ENCODE results near the gene PSMA6.
"Not testable (repeated sequence)": the region's sequence is repeated elsewhere in the genome, so short reads cannot be mapped to it uniquely, and the experiment has no call there.

PSMA6 gene

DNA sequence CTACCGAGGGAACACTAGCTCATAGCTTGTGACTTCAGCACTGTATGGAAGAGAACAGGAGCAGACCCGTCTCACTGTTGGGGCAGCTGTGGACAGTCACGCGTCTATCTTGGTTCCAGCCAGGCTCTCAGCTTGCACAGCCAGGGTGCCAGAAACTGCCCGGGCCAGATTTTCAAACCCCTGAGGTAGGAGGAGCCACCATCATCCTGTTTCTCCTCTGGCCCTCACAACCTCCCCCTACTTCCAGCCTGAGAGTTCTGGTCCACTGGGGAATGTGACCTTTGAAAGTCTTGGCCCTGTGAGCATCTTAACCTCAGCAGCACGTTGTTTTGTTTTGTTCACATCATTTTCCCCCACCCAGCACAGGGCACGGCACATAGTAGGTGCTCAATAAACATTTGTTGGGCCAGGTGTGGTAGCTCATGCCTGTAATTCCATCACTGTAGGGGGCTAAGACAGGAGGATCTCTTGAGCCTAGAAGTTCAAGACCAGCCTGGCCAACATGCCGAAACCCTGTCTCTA is 50.4 kb downstream of the PSMA6 start:
- no peak overlapping the region for H3K4me3 ChIP-seq (ENCODE audit: low read depth, low read length)

DNA sequence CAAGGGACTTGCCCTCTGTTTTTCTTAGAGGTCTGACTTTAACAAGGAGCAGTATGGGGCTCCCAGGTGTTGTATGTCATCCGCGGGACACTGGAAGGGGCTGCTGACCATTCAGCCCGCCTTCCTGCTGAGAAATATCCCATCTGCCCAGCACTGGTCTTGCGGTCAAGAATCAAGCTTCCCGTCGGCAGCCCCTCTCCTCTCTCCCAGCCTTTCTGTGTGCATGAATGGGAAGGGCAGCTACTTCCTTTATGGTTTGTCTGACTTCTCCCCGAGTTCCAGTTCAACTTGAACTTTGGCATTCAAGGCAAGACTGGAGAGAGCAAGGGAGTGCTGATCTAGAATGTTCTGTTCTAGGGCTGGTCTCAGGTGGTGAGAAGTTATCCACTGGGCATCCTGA is 51.5 kb downstream of the PSMA6 start:
- no peak overlapping the region for H3K4me3 ChIP-seq (ENCODE audit: low read depth, low read length)

DNA sequence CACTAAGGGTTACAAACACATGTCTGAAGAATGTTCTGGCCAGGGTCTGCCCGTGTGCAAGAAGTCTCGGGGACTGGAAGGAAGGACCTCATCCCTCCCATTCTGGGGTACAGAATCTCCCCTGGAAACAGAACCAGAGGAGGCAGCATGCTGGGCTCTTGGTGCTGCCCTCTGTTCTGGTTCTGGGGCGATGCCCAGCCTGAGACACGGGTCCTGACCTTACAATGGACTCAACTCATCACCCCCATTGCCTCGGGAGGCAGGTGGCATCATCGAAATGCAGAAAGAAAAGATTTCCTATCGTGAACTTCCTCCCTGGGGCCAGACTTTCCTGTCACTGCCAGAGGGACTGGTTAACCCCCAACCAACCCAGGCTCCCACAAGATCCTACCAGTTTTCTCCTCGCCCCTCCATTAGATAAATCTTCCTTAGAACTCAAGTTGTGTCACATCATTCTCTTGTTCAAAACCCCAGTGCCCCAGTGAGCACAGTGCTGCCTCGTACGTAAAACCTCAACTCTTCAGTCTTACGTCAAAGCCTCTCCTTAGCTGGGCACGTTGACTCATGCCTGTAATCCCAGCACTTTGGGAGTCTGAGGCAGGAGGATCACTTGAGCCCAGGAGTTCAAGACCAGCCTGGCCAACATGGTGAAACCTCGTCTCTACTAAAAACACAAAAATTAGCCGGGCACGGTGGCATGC is 52.1 kb downstream of the PSMA6 start:
- H3K4me3 ChIP-seq (ENCODE audit: low read depth, low read length), result no peak overlapping the region

DNA sequence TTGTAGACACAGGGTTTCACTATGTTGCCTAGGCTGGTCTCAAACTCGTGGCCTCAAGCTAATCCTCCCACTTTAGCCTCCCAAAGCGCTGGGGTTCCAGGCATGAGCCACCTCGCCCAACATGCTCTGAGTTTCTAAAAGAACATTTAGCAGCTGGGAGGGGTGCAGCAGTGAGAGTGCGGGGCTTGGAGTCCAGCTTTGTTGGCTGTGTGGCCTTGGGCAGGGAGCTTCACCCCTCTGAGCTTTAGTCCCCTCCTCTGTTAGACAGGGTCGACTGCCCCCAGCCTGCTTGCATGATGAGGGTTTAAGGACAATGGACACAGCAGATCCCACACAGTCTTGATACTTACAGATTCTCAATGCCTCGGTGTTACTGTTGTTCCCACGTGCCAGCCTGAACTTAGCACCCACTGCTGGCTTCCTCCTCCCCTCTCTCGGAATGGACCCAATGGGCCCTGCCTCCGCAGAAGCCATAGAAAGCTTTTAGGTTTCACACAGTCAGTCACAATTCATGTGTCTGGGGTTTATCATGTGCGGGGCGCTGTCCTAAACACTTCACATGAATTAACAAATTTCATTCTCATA is 54.6 kb downstream of the PSMA6 start:
- H3K4me3 ChIP-seq (ENCODE audit: low read depth, low read length), result no peak overlapping the region

DNA sequence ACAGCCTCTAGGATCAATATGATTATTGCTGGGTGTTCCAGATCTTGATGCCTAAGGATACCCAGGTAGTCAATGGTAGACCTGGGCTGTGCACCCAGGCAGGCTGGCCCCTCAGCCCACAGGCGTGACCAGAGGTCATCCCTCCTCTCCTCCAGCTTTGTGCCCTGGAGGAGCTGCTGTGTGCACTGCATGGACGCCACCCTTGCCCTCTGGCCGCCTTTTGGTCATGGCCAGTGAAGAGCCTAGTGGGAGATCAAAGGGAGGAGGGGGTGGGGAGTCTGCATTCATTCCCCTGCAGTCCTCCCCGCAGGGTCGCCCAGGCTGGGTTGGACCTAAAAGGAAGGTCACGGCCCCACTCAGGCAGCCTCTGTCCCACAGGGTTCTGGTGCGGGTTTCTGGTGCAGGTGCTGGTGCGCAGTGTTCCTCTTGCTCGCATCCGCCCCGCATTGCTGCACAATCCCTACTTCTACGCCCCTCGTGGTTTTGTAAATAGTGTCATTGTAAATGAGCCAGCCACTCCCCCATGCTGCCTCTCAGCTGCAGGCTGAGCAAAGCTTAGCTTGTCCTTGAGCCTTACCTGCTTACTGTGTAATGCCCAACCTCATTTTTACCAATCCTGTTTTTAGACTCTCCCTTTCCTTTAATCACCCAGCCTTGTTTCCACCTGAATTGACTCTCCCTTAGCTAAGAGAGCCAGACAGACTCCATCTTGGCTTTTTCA is 55.3 kb downstream of the PSMA6 start:
- no peak overlapping the region for H3K4me3 ChIP-seq (ENCODE audit: low read depth, low read length)

DNA sequence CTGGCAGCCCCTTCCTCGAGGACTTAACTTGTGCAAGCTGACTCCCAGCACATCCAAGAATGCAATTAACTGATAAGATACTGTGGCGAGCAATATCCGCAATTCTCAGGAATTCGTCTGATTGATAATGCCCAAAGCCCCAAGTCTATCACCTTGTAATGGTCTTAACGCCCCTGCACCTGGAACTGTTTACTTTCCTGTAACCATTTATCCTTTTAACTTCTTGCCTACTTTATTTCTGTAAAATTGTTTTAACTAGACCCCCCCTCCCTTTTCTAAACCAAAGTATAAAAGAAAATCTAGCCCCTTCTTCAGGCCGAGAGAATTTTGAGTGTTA is 55.8 kb downstream of the PSMA6 start:
- not testable (repeated sequence) for H3K4me3 ChIP-seq (ENCODE audit: low read depth, low read length)

DNA sequence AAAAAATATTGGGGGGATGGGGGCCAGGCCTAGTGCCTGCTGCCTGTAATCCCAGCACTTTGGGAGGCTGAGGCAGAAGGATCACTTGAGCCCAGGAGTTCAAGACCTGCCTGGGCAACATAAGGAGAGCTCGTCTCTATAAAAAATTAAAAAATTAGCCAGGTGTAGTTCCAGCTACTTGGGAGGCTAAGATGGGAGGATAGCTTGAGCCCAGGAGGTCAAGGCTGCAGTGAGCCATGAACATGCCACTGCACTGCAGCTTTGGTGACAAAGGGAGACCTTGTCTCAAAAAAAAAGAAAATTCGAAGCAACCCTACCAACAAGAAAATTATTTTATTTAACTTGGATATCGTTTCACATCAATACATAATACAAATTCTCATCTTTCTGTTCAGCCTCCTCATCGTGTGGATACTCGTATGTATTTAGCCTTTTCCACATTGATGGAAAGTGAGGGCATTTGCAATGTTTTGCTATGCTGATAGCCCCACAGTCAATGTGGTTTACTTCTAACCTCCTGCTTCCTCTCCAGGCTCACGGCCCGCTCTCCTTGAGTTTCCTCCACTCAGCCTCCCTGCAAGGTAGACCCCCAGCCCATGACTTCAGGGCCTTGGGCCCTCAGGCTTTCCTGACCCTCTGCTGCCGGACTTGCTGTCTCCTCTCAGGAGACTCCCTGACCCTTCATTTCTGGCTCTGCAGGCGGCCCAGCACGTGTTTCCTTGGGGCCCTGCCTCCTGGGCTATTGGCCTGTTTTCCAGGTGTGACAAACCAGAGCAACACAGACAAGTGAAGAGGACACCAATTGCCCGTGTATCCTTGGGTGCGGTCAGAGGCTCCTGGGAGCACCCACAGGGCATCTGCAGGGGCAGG is 57.5 kb downstream of the PSMA6 start:
- no peak overlapping the region for H3K4me3 ChIP-seq (ENCODE audit: low read depth, low read length)

DNA sequence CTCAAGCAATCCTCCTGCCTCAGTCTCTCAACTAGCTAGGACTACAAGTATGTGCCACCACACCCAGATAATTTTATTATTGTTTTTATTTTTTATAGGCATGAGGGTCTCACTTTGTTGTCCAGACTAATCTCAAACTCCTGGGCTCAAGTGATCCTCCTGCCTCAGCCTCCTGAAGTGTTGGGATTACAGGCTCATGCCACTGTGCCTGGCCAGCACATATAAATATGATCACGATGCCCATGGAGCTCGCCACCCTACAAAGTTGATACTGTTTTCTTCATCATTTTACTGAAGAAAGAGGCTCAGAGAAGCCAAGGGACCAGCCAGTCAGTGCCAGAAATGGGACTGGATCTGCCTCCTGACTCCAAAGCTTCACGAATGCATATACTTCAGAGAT is 59.3 kb downstream of the PSMA6 start:
- H3K4me3 ChIP-seq (ENCODE audit: low read depth, low read length), result no peak overlapping the region

DNA sequence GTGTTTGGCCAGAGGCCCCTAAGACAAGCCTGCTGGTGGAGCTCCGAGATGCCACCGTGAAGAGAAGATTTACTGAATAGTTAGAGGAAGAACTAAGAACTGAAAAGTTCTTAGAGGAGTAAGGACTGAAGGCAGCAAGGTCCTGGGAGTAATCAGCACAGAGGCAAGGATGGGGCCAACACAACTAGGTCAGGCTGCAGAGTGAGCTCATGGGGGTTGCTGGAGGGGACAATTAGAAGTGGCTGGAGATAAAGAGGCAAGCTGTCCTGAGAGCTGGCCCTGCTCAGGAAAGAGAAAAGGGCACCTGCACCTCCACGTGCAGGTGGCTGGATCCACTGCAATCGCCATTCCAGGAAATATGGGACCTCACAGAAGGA is 59.7 kb downstream of the PSMA6 start:
- H3K4me3 ChIP-seq (ENCODE audit: low read depth, low read length), result no peak overlapping the region

DNA sequence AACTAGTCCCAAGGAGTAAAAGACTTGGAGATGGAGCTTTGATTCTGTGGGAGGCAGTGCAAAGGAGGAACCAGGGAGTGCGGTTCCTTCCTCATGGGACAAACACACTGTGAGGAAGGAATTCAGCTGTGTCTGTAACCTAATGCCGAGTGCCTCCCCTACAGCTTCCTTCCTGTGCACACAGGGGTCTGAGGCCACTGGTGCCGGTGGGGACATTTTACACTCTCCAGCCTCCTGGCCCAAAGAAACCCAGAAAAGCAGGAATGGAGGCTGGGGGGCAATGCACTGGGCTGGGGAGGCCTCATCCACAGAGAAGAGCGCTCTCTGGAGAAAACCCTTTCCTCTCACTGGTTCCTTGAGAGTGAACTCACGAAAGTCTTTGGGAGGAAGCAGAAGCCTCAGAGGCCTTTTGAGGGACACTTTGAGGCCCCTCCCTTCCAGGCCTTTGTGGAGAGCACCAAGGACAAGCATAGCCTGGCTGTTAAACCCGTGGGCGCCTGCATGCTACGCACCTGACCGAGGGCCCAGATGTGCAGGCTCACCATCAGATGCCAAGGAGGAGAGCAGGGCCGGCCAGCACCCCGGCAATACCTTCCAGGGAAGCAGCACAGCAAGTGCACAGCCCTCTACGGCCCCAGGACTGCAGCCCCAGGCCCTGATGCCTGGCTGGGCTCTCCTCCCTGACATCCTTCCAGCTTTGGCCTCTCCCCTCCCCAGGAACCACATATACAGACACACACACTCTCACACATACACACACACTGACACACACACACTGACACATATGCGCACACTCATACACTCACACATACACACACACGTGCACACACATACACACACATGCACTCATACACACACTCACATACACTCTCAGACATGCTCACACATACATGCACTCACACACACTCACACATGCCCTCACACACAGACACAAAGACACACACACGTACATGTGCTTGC is 60.4 kb downstream of the PSMA6 start:
- H3K4me3 ChIP-seq (ENCODE audit: low read depth, low read length), result no peak overlapping the region

DNA sequence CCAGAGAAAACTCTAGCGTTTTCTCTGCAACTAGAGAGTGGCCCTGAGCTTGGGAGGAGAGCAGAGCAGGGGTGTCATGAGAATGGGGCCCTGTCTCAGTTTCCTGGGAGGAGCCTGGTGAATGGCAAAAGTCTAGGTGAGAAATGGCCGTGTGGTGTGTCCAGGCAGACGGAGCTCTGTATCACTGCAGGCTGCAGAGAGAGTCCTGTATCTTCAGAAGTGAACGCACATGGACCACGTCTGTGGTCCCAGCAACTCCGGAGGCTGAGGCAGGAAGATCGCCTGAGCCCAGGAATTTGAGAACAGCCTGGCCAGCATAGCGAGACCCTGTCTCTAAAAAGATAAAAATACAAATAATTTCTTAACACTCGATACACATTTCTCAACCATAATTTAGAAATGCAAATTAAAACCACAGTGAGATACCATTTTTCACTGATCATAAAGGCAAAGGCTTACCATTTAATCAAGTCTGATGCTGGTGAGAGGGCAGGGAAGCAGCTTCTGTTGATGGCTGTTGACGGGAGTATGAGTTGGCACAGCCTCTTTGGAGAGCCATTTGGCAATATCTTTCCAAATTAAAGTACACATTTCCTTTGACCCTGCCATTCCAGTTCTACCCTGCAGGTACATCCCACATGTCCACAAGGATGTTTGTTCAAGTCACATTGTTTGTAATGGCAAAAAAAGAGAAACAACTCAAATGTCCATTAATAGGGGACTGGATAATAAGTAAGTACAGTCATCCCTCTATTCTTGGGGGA is 61.4 kb downstream of the PSMA6 start:
- H3K4me3 ChIP-seq (ENCODE audit: low read depth, low read length), result no peak overlapping the region

DNA sequence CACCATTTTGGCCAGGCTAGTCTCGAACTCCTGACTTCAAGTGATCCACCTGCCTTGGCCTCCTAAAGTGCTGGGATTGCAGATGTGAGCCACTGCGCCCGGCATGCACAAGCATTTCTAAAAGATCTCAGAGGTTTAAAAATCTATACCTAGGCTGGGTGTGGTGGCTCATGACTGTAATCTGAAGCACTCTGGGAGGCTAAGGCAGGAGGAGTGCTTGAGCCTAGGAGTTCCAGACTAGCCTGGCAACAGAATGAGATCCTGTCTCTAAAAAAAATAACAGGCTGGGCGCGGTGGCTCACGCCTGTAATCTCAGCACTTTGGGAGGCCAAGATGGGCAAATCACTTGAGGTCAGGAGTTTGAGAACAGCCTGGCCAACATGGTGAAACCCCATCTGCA is 63.1 kb downstream of the PSMA6 start:
- not testable (repeated sequence) for H3K4me3 ChIP-seq (ENCODE audit: low read depth, low read length)

DNA sequence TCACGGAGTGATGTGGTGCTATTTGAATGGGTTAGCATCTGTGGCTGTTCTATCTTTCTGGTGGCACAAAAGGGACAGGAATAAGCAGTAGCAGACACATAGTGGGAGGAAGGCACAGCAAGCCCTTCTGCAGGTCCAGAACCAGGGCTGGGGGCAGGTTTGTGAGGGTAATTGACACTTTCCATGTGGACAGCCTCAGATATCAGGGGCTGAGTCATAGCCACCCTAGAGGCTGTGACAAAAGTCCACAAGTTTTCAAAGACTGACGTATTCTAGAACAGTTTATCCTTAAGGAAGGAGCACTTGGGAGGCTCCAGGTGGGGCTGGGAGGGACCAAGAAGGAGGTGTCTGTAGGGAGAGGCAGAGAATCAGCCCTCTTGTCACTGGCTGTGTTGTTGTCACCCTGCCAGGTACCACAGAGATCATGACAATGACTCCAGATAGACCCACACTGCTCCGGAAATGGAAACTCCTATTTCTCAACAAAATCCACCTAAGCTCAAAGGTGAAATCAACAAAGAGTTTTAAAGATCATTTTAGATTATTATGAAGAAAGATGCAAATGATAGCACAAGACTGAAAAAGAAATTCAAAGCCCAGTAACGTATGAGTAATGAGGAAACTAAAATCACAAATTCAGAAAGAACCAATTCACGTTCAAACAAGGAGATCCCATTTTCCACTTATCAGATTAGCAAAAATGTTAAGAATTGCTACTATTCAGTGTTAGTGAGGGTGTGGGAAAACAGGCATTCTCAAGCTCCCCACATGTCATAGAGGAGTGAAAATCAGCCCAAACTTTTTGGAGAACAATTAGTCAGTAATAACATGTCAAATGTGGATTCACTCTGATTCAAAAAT is 64.0 kb downstream of the PSMA6 start:
- no peak overlapping the region for H3K4me3 ChIP-seq (ENCODE audit: low read depth, low read length)

DNA sequence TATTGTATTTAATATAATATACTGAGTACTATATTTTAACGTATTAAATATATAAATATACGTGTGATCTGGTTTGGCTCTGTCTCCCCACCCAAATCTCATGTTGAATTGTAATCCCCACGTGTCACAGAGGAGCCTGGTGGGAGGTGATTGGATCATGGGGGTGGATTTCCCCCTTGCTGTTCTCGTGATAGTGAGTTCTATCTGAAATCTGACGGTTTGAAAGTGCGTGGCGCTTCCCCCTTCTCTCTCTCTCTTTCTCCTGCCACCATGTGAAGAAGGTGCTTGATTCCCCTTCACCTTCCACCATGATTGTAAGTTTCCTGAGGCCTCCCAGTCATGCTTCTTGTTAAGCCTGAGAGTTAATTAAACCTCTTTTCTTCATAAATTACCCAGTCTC is 67.5 kb downstream of the PSMA6 start:
- H3K4me3 ChIP-seq (ENCODE audit: low read depth, low read length), result not testable (repeated sequence)

DNA sequence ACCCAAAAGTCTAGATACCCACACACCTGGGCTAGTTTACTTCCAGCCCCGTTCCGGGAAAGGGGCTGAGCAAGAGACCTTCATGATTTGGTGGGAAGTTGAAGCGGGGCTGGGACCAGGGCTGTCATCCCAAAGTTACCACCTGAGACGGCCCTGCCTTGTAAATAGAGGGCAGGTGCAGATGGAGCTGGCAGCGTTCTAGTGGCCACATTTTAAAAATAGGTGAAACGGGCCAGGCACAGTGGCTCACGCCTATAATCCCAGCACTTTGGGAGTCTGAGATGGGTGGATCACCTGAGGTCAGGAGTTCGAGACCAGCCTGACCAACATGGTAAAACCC is 68.9 kb downstream of the PSMA6 start:
- H3K4me3 ChIP-seq (ENCODE audit: low read depth, low read length), result no peak overlapping the region

DNA sequence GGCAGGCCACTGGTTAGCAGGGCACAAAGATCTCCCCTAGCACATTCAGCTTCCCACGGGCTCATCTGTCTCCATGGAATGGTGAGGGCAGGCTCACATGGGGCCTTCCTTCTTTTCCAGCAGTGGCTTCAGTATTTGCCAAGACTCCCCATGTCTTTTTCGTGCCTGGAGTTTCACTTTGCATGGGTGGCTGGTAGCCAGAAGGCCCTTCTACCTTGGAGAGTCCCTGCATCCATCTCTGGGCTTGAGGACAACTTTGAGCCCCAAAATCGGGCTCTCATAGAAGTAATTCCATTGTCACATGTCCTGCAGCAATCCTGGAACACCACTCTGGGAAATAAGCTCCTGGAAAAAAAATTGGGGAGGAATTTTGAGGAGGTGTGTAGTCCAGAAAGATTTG is 70.3 kb downstream of the PSMA6 start:
- no peak overlapping the region for H3K4me3 ChIP-seq (ENCODE audit: low read depth, low read length)

DNA sequence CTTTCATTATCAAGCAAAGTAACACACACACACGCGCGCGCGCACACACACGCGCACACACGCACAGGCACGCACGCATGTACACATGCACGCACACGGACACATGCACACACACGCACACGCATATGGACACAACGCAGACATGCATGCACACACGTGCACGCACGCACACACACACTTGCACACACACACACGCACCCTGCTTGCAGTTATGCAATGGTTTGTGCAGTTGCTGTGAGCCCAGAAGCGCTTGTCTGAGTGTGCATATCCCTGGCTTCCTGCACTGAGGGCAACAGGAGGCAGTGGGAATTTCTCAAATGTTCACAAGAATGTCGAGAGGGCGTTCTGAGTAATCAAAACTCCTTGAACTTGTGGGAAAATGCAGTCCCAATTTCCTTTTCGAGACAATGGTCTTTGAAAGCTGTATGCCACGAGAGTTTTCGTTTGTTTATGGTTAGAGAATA is 70.8 kb downstream of the PSMA6 start:
- no peak overlapping the region for H3K4me3 ChIP-seq (ENCODE audit: low read depth, low read length)

Measured in iPS-11a (cell line).